ENCODE measurements around the gene GAL3ST3.

DNA sequence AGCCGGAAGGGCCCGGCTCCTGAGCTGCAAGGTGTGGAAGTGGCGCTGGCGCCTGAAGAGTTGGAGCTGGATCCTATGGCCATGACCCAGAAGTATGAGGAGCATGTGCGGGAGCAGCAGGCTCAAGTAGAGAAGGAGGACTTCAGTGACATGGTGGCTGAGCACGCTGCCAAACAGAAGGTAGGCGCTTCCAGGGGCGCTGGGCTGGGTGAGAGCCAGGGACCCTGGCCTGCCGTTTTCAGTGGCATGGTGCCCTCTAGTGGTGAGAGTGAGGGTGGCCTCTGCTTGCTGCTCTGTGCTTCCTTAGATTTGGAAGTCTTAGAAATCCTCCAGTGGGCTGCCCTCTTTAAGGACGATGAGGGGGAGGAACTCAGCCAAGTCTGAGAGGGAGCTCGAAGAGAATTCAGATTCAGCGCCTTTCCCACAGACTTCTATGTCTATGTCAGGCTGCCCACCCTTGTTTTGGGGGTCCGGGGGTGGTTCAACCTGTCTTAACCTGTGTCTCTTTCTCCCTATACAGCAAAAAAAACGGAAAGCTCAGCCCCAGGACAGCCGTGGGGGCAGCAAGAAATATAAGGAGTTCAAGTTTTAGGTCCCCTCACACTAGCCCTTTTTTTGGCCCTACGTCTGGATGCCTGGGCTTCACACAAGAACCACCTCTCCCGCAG, 19.3 kb upstream of the GAL3ST3 start:
- no peak for TF ChIP-seq EZH2 (optimal IDR thresholded peaks at IDR 0.05; ENCODE audit: low read depth, low read length)
- TF ChIP-seq, protein P1, sequence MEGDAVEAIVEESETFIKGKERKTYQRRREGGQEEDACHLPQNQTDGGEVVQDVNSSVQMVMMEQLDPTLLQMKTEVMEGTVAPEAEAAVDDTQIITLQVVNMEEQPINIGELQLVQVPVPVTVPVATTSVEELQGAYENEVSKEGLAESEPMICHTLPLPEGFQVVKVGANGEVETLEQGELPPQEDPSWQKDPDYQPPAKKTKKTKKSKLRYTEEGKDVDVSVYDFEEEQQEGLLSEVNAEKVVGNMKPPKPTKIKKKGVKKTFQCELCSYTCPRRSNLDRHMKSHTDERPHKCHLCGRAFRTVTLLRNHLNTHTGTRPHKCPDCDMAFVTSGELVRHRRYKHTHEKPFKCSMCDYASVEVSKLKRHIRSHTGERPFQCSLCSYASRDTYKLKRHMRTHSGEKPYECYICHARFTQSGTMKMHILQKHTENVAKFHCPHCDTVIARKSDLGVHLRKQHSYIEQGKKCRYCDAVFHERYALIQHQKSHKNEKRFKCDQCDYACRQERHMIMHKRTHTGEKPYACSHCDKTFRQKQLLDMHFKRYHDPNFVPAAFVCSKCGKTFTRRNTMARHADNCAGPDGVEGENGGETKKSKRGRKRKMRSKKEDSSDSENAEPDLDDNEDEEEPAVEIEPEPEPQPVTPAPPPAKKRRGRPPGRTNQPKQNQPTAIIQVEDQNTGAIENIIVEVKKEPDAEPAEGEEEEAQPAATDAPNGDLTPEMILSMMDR (IDR thresholded peaks at IDR 0.05; ENCODE audit: low read length), result peak; percentile 95

All from MM.1S (cell line).